Coronary artery (tissue), 2 donors: ENCODE results near the gene RSPO1.

ENCODE experiments used
- DNase-seq: peaks from one replicate; pipeline ENCODE4 v3.0.0-alpha.2; 2017; ENCODE audit warnings: low spot score
- H3K27ac ChIP-seq, 2 donors: fragments of 200-600 bp; sonication (generic); one replicate each; pipeline ENCODE4 v1.5.1; 2016 to 2019
- H3K4me3 ChIP-seq: fragments of 200-600 bp; sonication (generic); 2 replicates; pipeline ENCODE4 v1.5.1; 2016; ENCODE audit warnings: mild to moderate bottlenecking, moderate library complexity
- CTCF ChIP-seq: fragments of 200-600 bp; sonication (generic); IDR thresholded peaks from one replicate; pipeline ENCODE4 v1.5.1; 2019; ENCODE audit warnings: antibody characterized with exemption

The RSPO1 gene

GRCh38 chr1:37633040-37633937 lies 1.4 kb downstream of the RSPO1 start:
- TF ChIP-seq CTCF, result no peak
- Histone ChIP-seq H3K27ac (no peak overlapping the region), H3K4me3 (peak overlapping the region; percentile 67)
- no peak for DNase-seq

GRCh38 chr1:37631036-37631435 lies 3.7 kb downstream of the RSPO1 start:
- Histone ChIP-seq H3K4me3 (no peak overlapping the region), H3K27ac (no peak overlapping the region)
- no peak for DNase-seq
- TF ChIP-seq CTCF, result no peak

GRCh38 chr1:37630426-37631028 lies 4.2 kb downstream of the RSPO1 start:
- DNase-seq, result no peak
- TF ChIP-seq CTCF, result no peak

GRCh38 chr1:37629726-37630425 lies 4.8 kb downstream of the RSPO1 start:
- no peak for TF ChIP-seq CTCF
- Histone ChIP-seq H3K4me3 (no peak overlapping the region), H3K27ac (no peak overlapping the region)
- no peak for DNase-seq

More at GRCh38 chr1:37630426-37631028, 4.2 kb downstream of the RSPO1 start:
- Histone ChIP-seq H3K4me3 (no peak overlapping the region), H3K27ac (no peak overlapping the region)

- TF ChIP-seq CTCF, result no peak
- no peak overlapping the region for H3K27ac ChIP-seq
- H3K4me3 ChIP-seq, result no peak overlapping the region
- DNase-seq, result no peak
Observed at GRCh38 chr1:37629008-37629407, 5.7 kb downstream of the RSPO1 start.

- TF ChIP-seq CTCF, result no peak
- H3K4me3 ChIP-seq, result no peak overlapping the region
- DNase-seq, result no peak
- H3K27ac ChIP-seq, result no peak overlapping the region
Observed at GRCh38 chr1:37628026-37628556, 6.6 kb downstream of the RSPO1 start.
